Endothelial cell of umbilical vein (primary cell): ENCODE results near the gene H1-8. TPM values are rescaled to one million over a fixed set of nuclear protein-coding genes. Genes with fewer than 3 reads are reported as not detected.

Source experiments
- BruUV-seq: library from RNA; stranded (reverse); fragments of 400-500 nt; replicated peaks from 2 replicates; lab custom pipeline; 2021; lab: Mats Ljungman, UMichigan
- CTCF ChIA-PET: fragments of 300-600, 350-600 bp; sonication (Branson Sonifier 250); formaldehyde crosslinking; loops from one replicate; lab custom pipeline; 2021; ENCODE audit warnings: antibody characterized with exemption, inconsistent platforms; lab: Charles Lee
- POLR2A ChIA-PET: fragments of 300-600, 350-600 bp; sonication (Branson Sonifier 250); formaldehyde crosslinking; loops from one replicate; lab custom pipeline; 2021; ENCODE audit warnings: antibody characterized with exemption, inconsistent platforms; lab: Charles Lee
- DNase-seq: peaks from one replicate; pipeline ENCODE4 v3.0.0-alpha.2; 2011; ENCODE audit warnings: low read depth, low spot score
- FAIRE-seq: peaks from 2 replicates; lab custom pipeline; 2011; peaks lifted over from hg19 to GRCh38; lab: Jason Lieb, UNC
- H2AFZ ChIP-seq: 2 replicates; pipeline ENCODE4 v1.6.0; 2012; ENCODE audit warnings: low read depth, low read length, control low read depth, inconsistent platforms
- H3K27ac ChIP-seq: 2 replicates; pipeline ENCODE4 v1.5.1; 2011; ENCODE audit warnings: low read depth, mild to moderate bottlenecking, control low read depth, low read length, moderate library complexity; ENCODE audit not compliant: insufficient read depth
- H3K27me3 ChIP-seq, 2 experiments: 2 replicates each; pipeline versions ENCODE4 v1.6.0 to v1.6.1; 2011; ENCODE audit warnings: low read length in 2 of 2, mixed read lengths in 1 of 2; ENCODE audit not compliant: control insufficient read depth in 2 of 2, insufficient read depth in 2 of 2
- H3K36me3 ChIP-seq, 2 experiments: 2 replicates in 1 of 2; 3 replicates in 1 of 2; pipeline ENCODE4 v1.5.1; 2011; ENCODE audit warnings: low read length in 2 of 2, mild to moderate bottlenecking in 1 of 2, moderate library complexity in 1 of 2; ENCODE audit not compliant: control insufficient read depth in 2 of 2, insufficient read depth in 2 of 2; ENCODE audit errors: extremely low read depth in 1 of 2
- H3K4me1 ChIP-seq: 3 replicates; pipeline ENCODE4 v1.5.1; 2011; ENCODE audit warnings: mild to moderate bottlenecking, low read length; ENCODE audit not compliant: control insufficient read depth, insufficient read depth; ENCODE audit errors: extremely low read depth
- H3K4me2 ChIP-seq: 2 replicates; pipeline ENCODE4 v1.6.1; 2011; ENCODE audit warnings: low read length, control low read depth, mixed read lengths; ENCODE audit not compliant: insufficient read depth
- H3K4me3 ChIP-seq, 3 experiments: fragments of 200-600 bp in 1 of 3; sonication (generic), shearing (Covaris generic) in 1 of 3; replicated peaks in 1 of 3; 2 replicates each; pipeline ENCODE4 v1.5.1; 2011 to 2016; ENCODE audit warnings: control low read depth in 3 of 3, low read length in 3 of 3, mild to moderate bottlenecking in 2 of 3, inconsistent platforms in 1 of 3, low read depth in 1 of 3, moderate library complexity in 1 of 3; ENCODE audit not compliant: insufficient read depth in 1 of 3
- H3K79me2 ChIP-seq: 2 replicates; pipeline ENCODE4 v1.6.0; 2012; ENCODE audit warnings: low read length, inconsistent platforms; ENCODE audit not compliant: control insufficient read depth, insufficient read depth
- H3K9ac ChIP-seq: replicated peaks from 2 replicates; pipeline ENCODE3; 2011; ENCODE audit warnings: low read length, control low read depth; ENCODE audit not compliant: insufficient read depth; ENCODE audit errors: extremely low read depth
- H3K9me1 ChIP-seq: replicated peaks from 3 replicates; pipeline ENCODE4 v1.6.0; 2011; ENCODE audit warnings: mild to moderate bottlenecking, low read length; ENCODE audit not compliant: control insufficient read depth, insufficient read depth; ENCODE audit errors: extremely low read depth
- H3K9me3 ChIP-seq: replicated peaks from 2 replicates; pipeline ENCODE4 v1.5.1; 2012; ENCODE audit warnings: low read length, inconsistent platforms; ENCODE audit not compliant: control insufficient read depth, insufficient read depth
- H4K20me1 ChIP-seq: replicated peaks from 2 replicates; pipeline ENCODE3; 2011; ENCODE audit warnings: mild to moderate bottlenecking, low read length; ENCODE audit not compliant: control insufficient read depth, insufficient read depth; ENCODE audit errors: extremely low read depth
- CTCF ChIP-seq, 2 donors: IDR thresholded peaks; 1 replicate in 1 of 2; 2 replicates in 1 of 2; pipeline ENCODE4 v1.5.1; 2011; ENCODE audit warnings: low read length in 2 of 2, mild to moderate bottlenecking in 2 of 2, moderate library complexity in 2 of 2, control low read depth in 1 of 2, inconsistent platforms in 1 of 2, low read depth in 1 of 2; ENCODE audit not compliant: insufficient read depth in 1 of 2; ENCODE audit errors: extremely low read depth in 1 of 2
- EZH2 ChIP-seq: IDR thresholded peaks from 2 replicates; pipeline ENCODE4 v1.6.1; 2012; ENCODE audit warnings: borderline replicate concordance, low read depth, mild to moderate bottlenecking, moderate library complexity, low read length, inconsistent platforms; ENCODE audit not compliant: severe bottlenecking
- FOS ChIP-seq: IDR thresholded peaks from 2 replicates; pipeline ENCODE4 v1.6.1; 2011; ENCODE audit warnings: mild to moderate bottlenecking, low read length, moderate library complexity, borderline replicate concordance; ENCODE audit not compliant: insufficient read depth
- GATA2 ChIP-seq: IDR thresholded peaks from 2 replicates; pipeline ENCODE4 v1.7.0; 2011; ENCODE audit warnings: low read depth, mild to moderate bottlenecking, moderate library complexity, mixed read lengths, low read length; ENCODE audit not compliant: insufficient read length, insufficient read depth
- JUN ChIP-seq: IDR thresholded peaks from 2 replicates; pipeline ENCODE4 v1.6.1; 2011; ENCODE audit warnings: borderline replicate concordance, low read depth; ENCODE audit not compliant: insufficient read length, insufficient read depth
- MAX ChIP-seq: IDR thresholded peaks from 2 replicates; pipeline ENCODE4 v1.6.1; 2011; ENCODE audit not compliant: insufficient read depth, insufficient read length
- MYC ChIP-seq: IDR thresholded peaks from one replicate; pipeline ENCODE4 v1.6.1; 2011; ENCODE audit warnings: mild to moderate bottlenecking, low read depth, low read length
- POLR2AphosphoS5 ChIP-seq: IDR thresholded peaks from 2 replicates; pipeline ENCODE4 v1.6.1; 2012; ENCODE audit warnings: low read depth, mild to moderate bottlenecking, control low read depth, low read length, moderate library complexity; ENCODE audit not compliant: insufficient read depth
- dilution Hi-C: fragments of 300-500 bp; cut with MboI; formaldehyde crosslinking; loops from one replicate; pipeline ENCODE4 v1.15.0; 2019; ENCODE audit warnings: low sequenced_read_pairs; ENCODE audit not compliant: extremely low pct_ligation_motif_present
- intact Hi-C: fragments of 100-400 bp; cut with micrococcal nuclease; formaldehyde crosslinking; loops from one replicate; pipeline ENCODE4 v1.10.0; 2022
- polyA plus RNA-seq, 4 experiments: library from polyadenylated mRNA; depleted of rRNA in 3 of 4; stranded (reverse) in 3 of 4; unstranded in 1 of 4; fragments of >200 nt; gene quantifications; 2 replicates each; pipeline versions ENCODE4 v1.2.1 to v1.2.3, GENCODE V29; 2011 to 2012; ENCODE audit warnings: missing spikeins in 1 of 4
- total RNA-seq: library from RNA; stranded (reverse); gene quantifications from 2 replicates; pipeline ENCODE4 v1.2.3, GENCODE V29; 2021

H1-8 gene
- total and polyA plus RNA-seq, 2 donors (not counting 3 experiments of a cell fraction or from before 2014, with no cell fraction given), result not detected

- Histone ChIP-seq H2AFZ (no peak overlapping the region), H3K9me3 (no peaks in the 10 kb centered on the region), H3K27ac (peak overlapping the region; percentile 27), H3K4me2 (no peak overlapping the region), H3K9me1 (no peaks in the 10 kb centered on the region), H4K20me1 (no peaks in the 10 kb centered on the region), H3K4me1 (peaks cover 73% of the 10 kb centered on the region), H3K9ac (no peak overlapping the region), H3K27me3 (no peaks in the 10 kb centered on the region), H3K4me3 (no peak overlapping the region), H3K36me3 (peaks cover 3 to 13% of the 10 kb centered on the region in 2 experiments), H3K79me2 (peaks cover 99% of the 10 kb centered on the region)
- ChIA-PET POLR2A (interaction anchor here (0.5 to 2.8 kb wide), 2 partner anchors 14 to 15 kb away, joined by 3 to 10 read pairs; no protein-coding TSS in a partner anchor), CTCF (interaction anchor here (0.8 to 4.0 kb wide), 4 partner anchors 11 to 102 kb away, joined by 3 to 33 read pairs (median 14); partner anchors contain the start of gene PLXND1)
- dilution Hi-C loops (no loop called here), intact Hi-C loops (loop anchor here (2.0 kb wide), 1 partner anchor 15 kb away; the partner anchor contains the start of gene PLXND1)
- BruUV-seq, result no TSS peak
- peak; percentile 53 for FAIRE-seq
- DNase-seq, result no peak
- TF ChIP-seq CTCF (IDR thresholded peaks at IDR 0.05; ENCODE audit: extremely low read depth in 1 of 2, insufficient read depth in 1 of 2, low read depth in 1 of 2, low read length in 2 of 2), result no peak
- no peak for TF ChIP-seq GATA2
These were observed 49.0 kb downstream of the H1-8 start for GRCh38 chr3:129591932-129592331.

- Histone ChIP-seq H3K4me3 (no peak overlapping the region), H3K9me1 (no peaks in the 10 kb centered on the region), H3K27ac (peak overlapping the region; percentile 91), H3K27me3 (no peaks in the 10 kb centered on the region), H3K4me2 (peak overlapping the region; percentile 12), H3K9ac (peak overlapping the region; percentile 5), H3K4me1 (peaks cover 78% of the 10 kb centered on the region), H3K36me3 (peaks cover 2 to 7% of the 10 kb centered on the region in 2 experiments), H4K20me1 (no peaks in the 10 kb centered on the region), H2AFZ (no peak overlapping the region), H3K79me2 (peaks cover 99% of the 10 kb centered on the region), H3K9me3 (no peaks in the 10 kb centered on the region)
- intact Hi-C loops, result loop anchor here (2.0 kb wide), 1 partner anchor 14 kb away; the partner anchor contains the start of gene PLXND1
- no TSS peak for BruUV-seq
- DNase-seq (peak; percentile 68), FAIRE-seq (no peak)
- ChIA-PET POLR2A (interaction anchor here (0.5 to 2.8 kb wide), 2 partner anchors 13 to 15 kb away, joined by 3 to 10 read pairs; no protein-coding TSS in a partner anchor), CTCF (interaction anchor here (0.8 to 4.0 kb wide), 7 partner anchors 12 to 102 kb away, joined by 3 to 33 read pairs (median 4); partner anchors contain the start of gene PLXND1)
- TF ChIP-seq JUN (no peak), MYC (peak; percentile 27), POLR2AphosphoS5 (peak; percentile 13), EZH2 (no peak), MAX (no peak), GATA2 (no peak), CTCF (IDR thresholded peaks at IDR 0.05; ENCODE audit: extremely low read depth in 1 of 2, insufficient read depth in 1 of 2, low read depth in 1 of 2, low read length in 2 of 2) (no peak), FOS (no peak)
- dilution Hi-C loops, result no loop called here
These were observed 49.6 kb downstream of the H1-8 start for GRCh38 chr3:129592381-129593131.
